CD4-positive, alpha-beta T cell treated with Interferon alpha-2 for 1 hour (primary cell): ENCODE measurements around the gene GPT2.

Experiments used
- DNase-seq, 2 donors: peaks; one replicate each; pipeline ENCODE4 v3.0.0-alpha.2; 2020 to 2022

Gene GPT2

GRCh38 chr16:46897471-46897870 lies 13.3 kb downstream of the GPT2 start:
- no peak for DNase-seq

- DNase-seq = no peak
Measured at GRCh38 chr16:46898006-46898405, 13.8 kb downstream of the GPT2 start.

- no peak for DNase-seq
Measured at GRCh38 chr16:46899443-46900143, 15.4 kb downstream of the GPT2 start.

- DNase-seq = no peak
Measured at GRCh38 chr16:46900455-46901235, 16.5 kb downstream of the GPT2 start.

GRCh38 chr16:46901709-46902108 lies 17.5 kb downstream of the GPT2 start:
- DNase-seq = no peak

GRCh38 chr16:46903255-46903905 lies 19.2 kb downstream of the GPT2 start:
- DNase-seq = no peak

GRCh38 chr16:46904471-46904870 lies 20.3 kb downstream of the GPT2 start:
- no peak for DNase-seq

- DNase-seq = no peak
Measured at GRCh38 chr16:46906360-46907060, 22.3 kb downstream of the GPT2 start.

GRCh38 chr16:46907061-46907774 lies 23.1 kb downstream of the GPT2 start:
- DNase-seq = no peak

GRCh38 chr16:46908540-46909372 lies 24.6 kb downstream of the GPT2 start:
- peak; percentile 45 to 66 for DNase-seq

GRCh38 chr16:46911038-46911437 lies 26.9 kb downstream of the GPT2 start:
- no peak for DNase-seq

GRCh38 chr16:46911650-46912049 lies 27.5 kb downstream of the GPT2 start:
- no peak for DNase-seq

GRCh38 chr16:46914556-46915201 lies 30.5 kb downstream of the GPT2 start:
- DNase-seq = no peak

- no peak for DNase-seq
Measured at GRCh38 chr16:46915483-46916025, 31.4 kb downstream of the GPT2 start.

- DNase-seq = no peak
Measured at GRCh38 chr16:46916980-46917379, 32.8 kb downstream of the GPT2 start.

GRCh38 chr16:46918400-46918799 lies 34.2 kb downstream of the GPT2 start:
- DNase-seq = no peak

GRCh38 chr16:46918905-46919792 lies 35.0 kb downstream of the GPT2 start:
- DNase-seq = peak; percentile 4 to 15

- no peak for DNase-seq
Measured at GRCh38 chr16:46920402-46921068, 36.4 kb downstream of the GPT2 start.

- no peak for DNase-seq
Measured at GRCh38 chr16:46922239-46922638, 38.1 kb downstream of the GPT2 start.
